Peyer's patch (tissue), 4 donors: Measurements from ENCODE around the gene ZNF317. TPM values are rescaled to one million over a fixed set of nuclear protein-coding genes. Genes with fewer than 3 reads are reported as not detected.
"Not testable (repeated sequence)": the region's sequence is repeated elsewhere in the genome, so short reads cannot be mapped to it uniquely, and the experiment has no call there.

Experiments used
- DNase-seq, 3 donors: peaks; one replicate each; pipeline ENCODE4 v3.0.0-alpha.2; 2017 to 2019
- H3K27ac ChIP-seq, 4 donors: fragments of 200-600 bp; sonication (generic); one replicate each; pipeline ENCODE4 v1.5.1; 2016 to 2019
- H3K27me3 ChIP-seq, 2 donors: fragments of 200-600 bp; sonication (generic); one replicate each; pipeline ENCODE4 v1.5.1; 2019
- H3K36me3 ChIP-seq, 3 donors: fragments of 200-600 bp; sonication (generic); one replicate each; pipeline ENCODE4 v1.5.1; 2016 to 2019
- H3K4me1 ChIP-seq, 4 donors: fragments of 200-600 bp; sonication (generic); one replicate each; pipeline ENCODE4 v1.5.1; 2016 to 2019
- H3K4me3 ChIP-seq, 4 donors: fragments of 200-600 bp; sonication (generic); 1 replicate in 3 of 4; 2 replicates in 1 of 4; pipeline ENCODE4 v1.5.1; 2016 to 2019; ENCODE audit warnings: mild to moderate bottlenecking in 1 of 4
- H3K9me3 ChIP-seq, 4 donors: fragments of 200-600 bp; sonication (generic); one replicate each; pipeline ENCODE4 v1.5.1; 2016 to 2019; ENCODE audit warnings: mild to moderate bottlenecking in 1 of 4
- POLR2A ChIP-seq, 2 donors: fragments of 450-650 bp; IDR thresholded peaks; one replicate each; pipeline ENCODE4 v1.5.1; 2017; ENCODE audit warnings: antibody characterized with exemption in 2 of 2, mild to moderate bottlenecking in 2 of 2, moderate library complexity in 2 of 2
- total RNA-seq, 4 donors: library from RNA; depleted of rRNA; stranded (reverse); fragments of >200 nt; gene quantifications; one replicate each; pipeline ENCODE4 v1.1.0, GENCODE V29; 2016
- TF ChIP-seq, protein P1 (sequence below), 6 experiments: fragments of 450-650 bp in 4 of 6; fragments of 200-600 bp in 2 of 6; sonication (generic) in 1 of 6; IDR thresholded peaks; one replicate each; pipeline ENCODE4 v1.5.1; 2017 to 2019; ENCODE audit warnings: antibody characterized with exemption in 6 of 6, mild to moderate bottlenecking in 3 of 6, moderate library complexity in 1 of 6

ZNF317 gene
- total RNA-seq, 4 donors from 2014 or later = 19.8 to 37.1 (median 30.5) TPM

DNA sequence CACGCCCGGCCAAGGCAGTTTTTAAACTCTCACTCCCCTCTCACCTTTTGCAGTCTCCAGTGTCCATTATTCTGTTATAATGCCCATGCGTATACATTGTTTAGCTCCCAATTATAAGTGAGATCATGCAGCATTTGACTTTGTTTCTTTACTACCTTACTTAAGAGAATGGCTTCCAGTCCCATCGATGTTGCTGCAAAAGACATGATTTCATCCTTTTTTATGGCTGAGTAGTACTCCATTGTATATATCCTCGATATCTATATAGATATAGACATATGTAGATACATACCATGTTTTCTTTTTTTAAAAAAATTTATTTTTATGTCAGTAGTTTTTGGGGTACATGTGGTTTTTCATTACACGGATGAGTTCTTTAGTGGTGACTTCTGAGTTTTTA is 47.0 kb downstream of the ZNF317 start:
- Histone ChIP-seq H3K4me3 (no peak overlapping the region), H3K27me3 (no peaks in the 10 kb centered on the region), H3K9me3 (peaks cover 0 to 3% (median 0%) of the 10 kb centered on the region in 4 donors), H3K27ac (no peak overlapping the region), H3K4me1 (no peaks in the 10 kb centered on the region), H3K36me3 (no peaks in the 10 kb centered on the region)
- TF ChIP-seq POLR2A (IDR thresholded peaks at IDR 0.05) = no peak
- TF ChIP-seq, protein P1, sequence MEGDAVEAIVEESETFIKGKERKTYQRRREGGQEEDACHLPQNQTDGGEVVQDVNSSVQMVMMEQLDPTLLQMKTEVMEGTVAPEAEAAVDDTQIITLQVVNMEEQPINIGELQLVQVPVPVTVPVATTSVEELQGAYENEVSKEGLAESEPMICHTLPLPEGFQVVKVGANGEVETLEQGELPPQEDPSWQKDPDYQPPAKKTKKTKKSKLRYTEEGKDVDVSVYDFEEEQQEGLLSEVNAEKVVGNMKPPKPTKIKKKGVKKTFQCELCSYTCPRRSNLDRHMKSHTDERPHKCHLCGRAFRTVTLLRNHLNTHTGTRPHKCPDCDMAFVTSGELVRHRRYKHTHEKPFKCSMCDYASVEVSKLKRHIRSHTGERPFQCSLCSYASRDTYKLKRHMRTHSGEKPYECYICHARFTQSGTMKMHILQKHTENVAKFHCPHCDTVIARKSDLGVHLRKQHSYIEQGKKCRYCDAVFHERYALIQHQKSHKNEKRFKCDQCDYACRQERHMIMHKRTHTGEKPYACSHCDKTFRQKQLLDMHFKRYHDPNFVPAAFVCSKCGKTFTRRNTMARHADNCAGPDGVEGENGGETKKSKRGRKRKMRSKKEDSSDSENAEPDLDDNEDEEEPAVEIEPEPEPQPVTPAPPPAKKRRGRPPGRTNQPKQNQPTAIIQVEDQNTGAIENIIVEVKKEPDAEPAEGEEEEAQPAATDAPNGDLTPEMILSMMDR (IDR thresholded peaks at IDR 0.05) = no peak
- no peak for DNase-seq

DNA sequence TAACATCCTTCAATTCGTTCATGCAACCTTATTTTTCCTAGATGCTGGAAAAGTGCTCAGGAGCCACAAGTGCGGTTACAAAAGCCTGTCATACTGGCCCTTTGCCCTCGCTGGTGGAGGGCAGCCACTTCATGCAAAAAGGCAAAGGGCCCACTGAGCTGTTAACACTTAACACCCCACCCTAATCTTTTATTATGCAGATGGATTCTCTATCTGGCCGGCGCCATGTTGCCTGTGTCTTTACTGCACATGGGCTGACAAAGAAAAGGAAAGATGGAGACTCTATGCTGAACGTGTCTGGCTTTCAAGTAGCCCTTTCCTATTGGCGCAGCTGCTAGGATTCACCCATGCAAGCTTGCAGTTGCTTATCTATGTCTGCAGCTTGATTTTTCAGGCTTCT is 49.3 kb downstream of the ZNF317 start:
- Histone ChIP-seq H3K9me3 (peaks cover 0 to 3% (median 0%) of the 10 kb centered on the region in 4 donors), H3K36me3 (no peaks in the 10 kb centered on the region), H3K4me1 (no peaks in the 10 kb centered on the region), H3K4me3 (no peak overlapping the region), H3K27ac (no peak overlapping the region), H3K27me3 (no peaks in the 10 kb centered on the region)
- TF ChIP-seq POLR2A (IDR thresholded peaks at IDR 0.05) = no peak
- TF ChIP-seq, protein P1 (IDR thresholded peaks at IDR 0.05) = no peak
- no peak for DNase-seq

DNA sequence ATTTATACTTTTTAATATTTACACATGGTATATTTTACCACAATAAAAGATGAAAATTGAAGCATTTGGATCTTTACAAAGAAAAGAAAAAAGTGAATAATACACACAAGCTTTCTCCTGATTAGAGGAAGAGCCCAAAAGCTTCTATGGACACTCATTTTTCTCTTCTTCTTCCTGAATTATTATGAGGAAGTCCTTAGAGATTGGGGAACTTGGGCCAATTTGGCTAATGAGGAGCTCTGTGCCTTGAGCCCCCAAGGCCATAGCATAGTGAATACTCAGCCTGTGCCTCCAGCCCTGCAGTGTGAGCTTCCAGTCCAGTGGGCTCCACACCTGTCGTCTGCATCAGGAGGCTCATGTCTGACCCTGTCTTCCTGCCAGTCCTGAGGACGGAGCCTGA is 57.8 kb downstream of the ZNF317 start:
- not testable (repeated sequence) for DNase-seq, H3K4me3 ChIP-seq, H3K36me3 ChIP-seq, H3K4me1 ChIP-seq, H3K9me3 ChIP-seq, H3K27ac ChIP-seq, H3K27me3 ChIP-seq

DNA sequence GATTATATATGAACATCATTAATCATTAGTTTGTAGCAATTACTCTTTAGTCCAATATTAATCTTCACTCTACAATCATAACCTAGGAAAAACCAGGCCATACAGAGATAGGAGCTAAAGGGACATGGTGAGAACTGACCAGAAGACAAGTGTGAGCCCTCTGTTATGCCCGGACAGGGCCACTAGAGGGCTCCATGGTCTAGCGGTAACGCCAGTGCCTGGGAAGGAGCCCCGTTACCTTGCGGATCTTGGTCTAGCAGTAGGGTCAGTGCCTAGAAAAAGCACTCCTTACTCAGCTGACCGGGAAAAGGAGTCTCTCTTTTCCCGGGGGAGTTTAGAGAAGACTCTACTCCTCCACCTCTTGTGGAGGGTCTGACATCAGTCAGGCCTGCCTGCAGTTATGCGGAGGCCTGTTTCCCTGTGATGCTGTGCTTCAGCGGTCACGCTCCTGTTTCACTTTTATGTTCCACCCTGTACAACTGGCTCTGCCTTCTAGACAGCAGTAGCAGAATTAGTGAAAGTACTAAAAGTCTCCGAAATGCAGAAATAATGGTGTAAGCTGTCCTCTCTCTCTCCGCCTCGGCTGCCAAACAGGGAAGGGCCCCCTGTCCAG is 65.4 kb downstream of the ZNF317 start:
- no peaks in the 10 kb centered on the region for H3K4me1 ChIP-seq
- peak overlapping the region in 2 of 4 donors; percentile 19 to 31 for H3K4me3 ChIP-seq
- H3K27ac ChIP-seq = no peak overlapping the region
- DNase-seq = peak; percentile 53 to 86 (median 64)
- H3K36me3 ChIP-seq = no peaks in the 10 kb centered on the region
- no peaks in the 10 kb centered on the region for H3K9me3 ChIP-seq
- H3K27me3 ChIP-seq = no peaks in the 10 kb centered on the region
- TF ChIP-seq POLR2A (IDR thresholded peaks at IDR 0.05) = no peak
- TF ChIP-seq, protein P1 (IDR thresholded peaks at IDR 0.05) = peak; percentile 54 to 84 (median 77)

Other genes starting within 250 kb of the ZNF317 start
- not detected for gene MUC16, start 130.0 kb upstream of the ZNF317 start, total RNA-seq
- not detected for gene OR1M1, start 53.3 kb upstream of the ZNF317 start, total RNA-seq
- gene OR7G2, start 32.9 kb upstream of the ZNF317 start, total RNA-seq = not detected
- not detected for gene OR7G1, start 24.6 kb upstream of the ZNF317 start, total RNA-seq
- not detected for gene OR7G3, start 13.4 kb upstream of the ZNF317 start, total RNA-seq
- not detected for gene OR7D2, start 38.6 kb downstream of the ZNF317 start, total RNA-seq
- gene OR7D4, start 79.2 kb downstream of the ZNF317 start, total RNA-seq = not detected
- gene OR7E24, start 110.5 kb downstream of the ZNF317 start, total RNA-seq = not detected
- 10 to 100 TPM in 2 of 4 donors, 1 to 10 TPM in 2; 4.4 to 23.1 (median 9.0) TPM for gene ZNF699, start 169.4 kb downstream of the ZNF317 start, total RNA-seq
- gene ZNF559, start 183.8 kb downstream of the ZNF317 start, total RNA-seq = 10 to 100 TPM; 10.3 to 22.3 (median 14.2) TPM
- gene ZNF177, start 222.6 kb downstream of the ZNF317 start, total RNA-seq = 1 to 10 TPM in 3 of 4 donors, not detected in 1; 1.1 to 5.0 (median 1.3) TPM